Measurements from ENCODE around the gene GRHPR. TPM values are rescaled to one million over a fixed set of nuclear protein-coding genes. Genes with fewer than 3 reads are reported as not detected.

GRHPR gene
- total and polyA plus RNA-seq, 7 donors: 72.2 to 138 (median 100) TPM

DNA sequence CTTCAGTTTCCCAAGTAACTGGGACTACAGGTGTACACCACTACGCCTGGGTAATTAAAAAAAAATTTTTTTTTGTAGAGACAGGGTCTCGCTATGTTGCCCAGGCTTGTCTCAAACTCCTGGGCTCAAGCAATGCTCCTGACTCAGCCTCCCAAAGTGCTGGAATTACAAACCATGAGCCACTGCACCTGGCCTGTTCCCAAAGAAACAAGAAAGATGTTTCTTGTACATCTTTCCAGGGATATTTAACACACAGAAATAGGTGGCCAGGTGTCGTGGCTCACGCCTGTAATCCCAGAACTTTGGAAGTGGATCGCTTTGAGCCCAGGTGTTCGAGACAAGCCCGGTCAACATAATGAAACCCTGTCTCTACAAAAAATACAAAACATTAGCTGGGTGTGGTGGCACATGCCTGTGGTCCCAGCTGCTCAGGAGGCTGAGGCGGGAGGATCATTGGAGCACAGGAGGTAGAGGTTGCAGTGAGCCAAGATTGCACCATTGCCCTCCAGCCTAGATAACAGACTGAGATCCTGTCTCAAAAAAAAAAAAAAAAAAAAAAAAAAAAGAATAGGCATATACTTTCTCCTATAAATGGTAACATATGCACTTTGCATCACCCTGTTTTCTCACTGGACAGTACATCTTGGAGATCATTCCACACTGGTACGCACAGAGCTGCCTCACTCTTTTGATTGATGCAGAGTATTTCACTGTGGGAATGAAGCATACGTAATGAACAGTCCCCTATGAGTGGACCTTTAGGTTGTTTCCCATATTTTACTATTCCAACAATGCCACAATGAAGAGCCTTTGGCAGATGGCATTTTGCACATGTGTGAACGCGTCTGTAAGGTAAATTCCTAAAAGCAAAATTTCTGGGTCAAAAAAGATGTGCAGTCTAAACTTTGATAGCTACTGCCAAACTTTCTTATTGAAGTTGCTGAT, 2.0 kb upstream of the GRHPR start:
- Histone ChIP-seq H3K4me3 (no peak overlapping the region), H3K9me3 (no peaks in the 10 kb centered on the region), H3K4me1 (peaks cover 19% of the 10 kb centered on the region), H3K27me3 (ENCODE audit: insufficient read depth in 3 of 3, low read length in 2 of 3) (no peaks in the 10 kb centered on the region), H3K36me3 (ENCODE audit: insufficient read depth in 1 of 2, low read depth in 1 of 2) (peaks cover 0 to 12% of the 10 kb centered on the region in 2 donors), H3K27ac (no peak overlapping the region)
- DNase-seq (no peak), ATAC-seq (no peak)
- TF ChIP-seq, protein P1, sequence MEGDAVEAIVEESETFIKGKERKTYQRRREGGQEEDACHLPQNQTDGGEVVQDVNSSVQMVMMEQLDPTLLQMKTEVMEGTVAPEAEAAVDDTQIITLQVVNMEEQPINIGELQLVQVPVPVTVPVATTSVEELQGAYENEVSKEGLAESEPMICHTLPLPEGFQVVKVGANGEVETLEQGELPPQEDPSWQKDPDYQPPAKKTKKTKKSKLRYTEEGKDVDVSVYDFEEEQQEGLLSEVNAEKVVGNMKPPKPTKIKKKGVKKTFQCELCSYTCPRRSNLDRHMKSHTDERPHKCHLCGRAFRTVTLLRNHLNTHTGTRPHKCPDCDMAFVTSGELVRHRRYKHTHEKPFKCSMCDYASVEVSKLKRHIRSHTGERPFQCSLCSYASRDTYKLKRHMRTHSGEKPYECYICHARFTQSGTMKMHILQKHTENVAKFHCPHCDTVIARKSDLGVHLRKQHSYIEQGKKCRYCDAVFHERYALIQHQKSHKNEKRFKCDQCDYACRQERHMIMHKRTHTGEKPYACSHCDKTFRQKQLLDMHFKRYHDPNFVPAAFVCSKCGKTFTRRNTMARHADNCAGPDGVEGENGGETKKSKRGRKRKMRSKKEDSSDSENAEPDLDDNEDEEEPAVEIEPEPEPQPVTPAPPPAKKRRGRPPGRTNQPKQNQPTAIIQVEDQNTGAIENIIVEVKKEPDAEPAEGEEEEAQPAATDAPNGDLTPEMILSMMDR (IDR thresholded peaks at IDR 0.05): no peak
- intact Hi-C loops (cut with DNase I): loop anchor here (5.0 to 10.0 kb wide), 3 partner anchors 42 to 154 kb away; partner anchors contain the start of genes FBXO10 (in 1 of the 2) and ZBTB5 (in 1 of the 2)
- WGBS, 3 donors: 84 to 92% (median 86%) methylated on average over 12 of the region's 12 CpGs

DNA sequence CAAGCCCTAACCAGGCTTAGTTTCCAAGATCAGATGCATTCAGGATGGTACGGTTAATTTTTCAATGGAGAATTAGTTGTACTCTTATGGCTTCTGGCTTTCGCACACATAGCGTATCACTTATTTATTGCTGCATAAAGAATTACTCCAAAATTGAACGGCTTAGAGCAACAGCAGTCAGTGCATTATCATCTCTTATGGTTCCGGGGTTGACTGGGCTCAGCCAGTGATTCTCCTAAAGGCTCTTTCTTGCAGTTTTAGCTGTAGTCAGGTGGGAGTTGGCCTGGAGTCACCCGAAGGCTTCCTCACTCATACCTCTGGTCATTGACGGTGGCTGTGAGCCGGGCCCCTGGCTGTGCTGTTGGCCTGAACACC, 595 bp upstream of the GRHPR start:
- Histone ChIP-seq H3K27ac (peak overlapping the region; percentile 93), H3K9me3 (no peaks in the 10 kb centered on the region), H3K4me3 (peak overlapping the region; percentile 83), H3K4me1 (peaks cover 17% of the 10 kb centered on the region), H3K27me3 (ENCODE audit: insufficient read depth in 3 of 3, low read length in 2 of 3) (no peaks in the 10 kb centered on the region), H3K36me3 (ENCODE audit: insufficient read depth in 1 of 2, low read depth in 1 of 2) (peaks cover 0 to 26% of the 10 kb centered on the region in 2 donors)
- DNase-seq (peak; percentile 50 to 66), ATAC-seq (peak in 3 of 4 donors; percentile 48 to 62 (median 51))
- TF ChIP-seq, protein P1 (IDR thresholded peaks at IDR 0.05): no peak
- 55 to 56% (median 56%) methylated on average over 8 of the region's 8 CpGs for WGBS, 3 donors
- intact Hi-C loops (cut with DNase I): loop anchor here (5.0 to 10.0 kb wide), 3 partner anchors 40 to 153 kb away; partner anchors contain the start of genes FBXO10 (in 1 of the 2) and ZBTB5 (in 1 of the 2)

DNA sequence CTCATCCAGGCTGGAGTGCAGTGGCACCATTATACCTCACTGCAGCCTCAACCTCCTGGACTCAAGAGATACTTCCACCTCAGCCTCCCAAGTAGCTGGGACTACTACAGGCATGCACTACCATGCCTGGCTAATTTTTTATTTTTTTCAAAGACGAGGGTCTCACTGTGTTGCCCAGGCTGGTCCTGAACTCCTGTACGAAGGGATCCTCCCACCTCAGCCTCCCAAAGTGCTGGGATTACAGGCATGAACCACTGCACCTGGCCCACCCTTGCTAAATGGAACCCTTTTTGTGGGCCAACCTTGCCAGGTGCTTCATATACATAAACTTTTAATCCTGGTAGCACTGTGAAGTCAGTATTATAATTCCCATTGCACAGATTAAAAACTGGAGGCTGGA, 1.0 kb downstream of the GRHPR start:
- intact Hi-C loops (cut with DNase I): loop anchor here (5.0 to 10.0 kb wide), 3 partner anchors 39 to 151 kb away; partner anchors contain the start of genes FBXO10 (in 1 of the 2) and ZBTB5 (in 1 of the 2)
- WGBS, 3 donors: 44 to 52% (median 52%) methylated on average over 2 of the region's 2 CpGs
- TF ChIP-seq, protein P1 (IDR thresholded peaks at IDR 0.05): no peak
- Histone ChIP-seq H3K4me1 (peaks cover 17% of the 10 kb centered on the region), H3K27ac (peak overlapping the region; percentile 93), H3K4me3 (peak overlapping the region; percentile 83), H3K36me3 (ENCODE audit: insufficient read depth in 1 of 2, low read depth in 1 of 2) (peaks cover 3 to 42% of the 10 kb centered on the region in 2 donors), H3K27me3 (ENCODE audit: insufficient read depth in 3 of 3, low read length in 2 of 3) (no peaks in the 10 kb centered on the region), H3K9me3 (no peaks in the 10 kb centered on the region)
- ATAC-seq (no peak), DNase-seq (no peak)

DNA sequence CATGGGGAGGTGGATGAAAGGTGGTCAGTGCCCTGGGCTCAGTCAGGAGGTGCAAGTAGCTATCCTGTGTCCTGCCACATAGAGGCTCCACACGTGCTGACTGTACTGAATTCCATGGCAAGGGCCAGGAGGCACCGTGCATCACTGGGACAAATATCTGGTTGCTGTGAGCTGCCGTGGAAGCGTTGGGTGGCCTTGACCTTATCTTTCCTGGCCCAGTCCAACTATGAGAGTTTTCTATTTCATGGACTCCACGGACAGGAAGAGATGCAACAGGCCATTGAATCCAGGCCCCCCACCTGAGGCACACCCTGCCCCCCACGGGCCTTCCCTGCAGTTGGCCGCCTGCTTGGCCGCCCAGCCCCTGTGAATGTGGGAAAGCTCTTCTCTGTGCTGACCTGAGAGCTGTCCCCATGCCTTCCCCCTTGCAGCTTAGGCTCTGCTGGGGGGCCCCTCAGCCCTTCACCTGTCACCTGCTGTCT, 1.7 kb downstream of the GRHPR start:
- no peak overlapping the region for H3K27ac ChIP-seq
- intact Hi-C loops (cut with DNase I): loop anchor here (5.0 to 10.0 kb wide), 3 partner anchors 38 to 151 kb away; partner anchors contain the start of genes FBXO10 (in 1 of the 2) and ZBTB5 (in 1 of the 2)
- no peak for DNase-seq

More for the DNA sequence above, 1.7 kb downstream of the GRHPR start:
- Histone ChIP-seq H3K27me3 (ENCODE audit: insufficient read depth in 3 of 3, low read length in 2 of 3) (no peaks in the 10 kb centered on the region), H3K4me1 (peaks cover 17% of the 10 kb centered on the region), H3K9me3 (no peaks in the 10 kb centered on the region), H3K36me3 (ENCODE audit: insufficient read depth in 1 of 2, low read depth in 1 of 2) (peaks cover 3 to 50% of the 10 kb centered on the region in 2 donors), H3K4me3 (peak overlapping the region; percentile 83)
- WGBS, 3 donors: 47 to 52% (median 48%) methylated on average over 8 of the region's 8 CpGs
- TF ChIP-seq, protein P1 (IDR thresholded peaks at IDR 0.05): no peak
- no peak for ATAC-seq

Measured in psoas muscle (tissue), 8 donors.